T-helper 2 cell treated with Interferon-gamma antibody and Interleukin-4, amounts not matched to agents 100 ng/mL and 5 ng/mL, for 36 hours (primary cell): ENCODE results near the gene GRID1. TPM values are rescaled to one million over a fixed set of nuclear protein-coding genes. Genes with fewer than 3 reads are reported as not detected.

ENCODE experiments used
- intact Hi-C: fragments of 100-400 bp; cut with micrococcal nuclease; formaldehyde crosslinking; loops from one replicate; pipeline ENCODE4 v1.15.1; 2023
- total RNA-seq: library from RNA; stranded (reverse); gene quantifications from 2 replicates; pipeline ENCODE4 v1.2.3, GENCODE V29; 2022

The GRID1 gene
- total RNA-seq, 1 donor from 2014 or later = not detected

GRCh38 chr10:86233131-86233530 is 133.5 kb downstream of the GRID1 start:
- intact Hi-C loops = no loop called here

GRCh38 chr10:86232644-86233043 is 134.0 kb downstream of the GRID1 start:
- intact Hi-C loops = no loop called here

- intact Hi-C loops = no loop called here
Observed at GRCh38 chr10:86231796-86232560, 134.6 kb downstream of the GRID1 start.

- intact Hi-C loops = no loop called here
Observed at GRCh38 chr10:86230557-86231180, 135.9 kb downstream of the GRID1 start.

- intact Hi-C loops = no loop called here
Observed at GRCh38 chr10:86229811-86230556, 136.6 kb downstream of the GRID1 start.

- intact Hi-C loops = no loop called here
Observed at GRCh38 chr10:86229376-86229775, 137.2 kb downstream of the GRID1 start.

GRCh38 chr10:86227501-86228258 is 138.9 kb downstream of the GRID1 start:
- intact Hi-C loops = no loop called here

GRCh38 chr10:86226781-86227201 is 139.8 kb downstream of the GRID1 start:
- intact Hi-C loops = no loop called here

- intact Hi-C loops = no loop called here
Observed at GRCh38 chr10:86226016-86226415, 140.6 kb downstream of the GRID1 start.

GRCh38 chr10:86225103-86225782 is 141.4 kb downstream of the GRID1 start:
- intact Hi-C loops = no loop called here

- intact Hi-C loops = no loop called here
Observed at GRCh38 chr10:86224354-86225102, 142.1 kb downstream of the GRID1 start.

- intact Hi-C loops = no loop called here
Observed at GRCh38 chr10:86223256-86223655, 143.3 kb downstream of the GRID1 start.

GRCh38 chr10:86222687-86223086 is 143.9 kb downstream of the GRID1 start:
- intact Hi-C loops = no loop called here

- intact Hi-C loops = no loop called here
Observed at GRCh38 chr10:86222336-86222650, 144.3 kb downstream of the GRID1 start.

GRCh38 chr10:86221442-86222335 is 144.9 kb downstream of the GRID1 start:
- intact Hi-C loops = no loop called here

GRCh38 chr10:86220626-86221025 is 146.0 kb downstream of the GRID1 start:
- intact Hi-C loops = no loop called here

- intact Hi-C loops = no loop called here
Observed at GRCh38 chr10:86219271-86219670, 147.3 kb downstream of the GRID1 start.

GRCh38 chr10:86218842-86219241 is 147.8 kb downstream of the GRID1 start:
- intact Hi-C loops = no loop called here

- intact Hi-C loops = no loop called here
Observed at GRCh38 chr10:86218160-86218559, 148.4 kb downstream of the GRID1 start.
